HEK293T (cell line): Measurements from ENCODE around the gene SHC4.

Source experiments
- FOXK2 ChIP-seq: fragments of 450-650 bp; IDR thresholded peaks from 2 replicates; pipeline ENCODE4 v1.6.1; 2016; ENCODE audit warnings: mild to moderate bottlenecking
- FOXM1 ChIP-seq: fragments of 450-650 bp; IDR thresholded peaks from 2 replicates; pipeline ENCODE4 v1.6.1; 2017; ENCODE audit warnings: mild to moderate bottlenecking, borderline replicate concordance

DNA sequence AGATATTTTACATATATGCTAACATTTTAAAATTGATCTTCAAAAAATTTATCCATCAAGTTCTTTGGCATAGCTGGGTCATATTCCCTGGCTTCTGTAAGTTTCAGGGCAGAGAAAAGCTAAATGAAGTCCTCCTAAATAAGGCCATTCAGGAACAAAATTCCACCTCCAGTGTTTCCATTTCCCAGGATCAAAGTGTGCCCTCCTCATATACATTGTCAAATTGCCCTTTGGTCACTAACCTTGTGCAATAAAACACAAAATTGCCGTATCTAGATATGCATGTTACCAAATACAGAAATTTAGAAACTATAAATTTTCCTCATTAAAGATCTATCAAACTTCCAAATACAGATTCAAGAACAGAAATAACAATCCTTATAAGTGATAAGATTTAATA is 163.5 kb downstream of the SHC4 start:
- no peak for TF ChIP-seq FOXM1
- no peak for TF ChIP-seq FOXK2
